Measurements from ENCODE around the gene RNU1-2.
"Not testable (repeated sequence)": the region's sequence is repeated elsewhere in the genome, so short reads cannot be mapped to it uniquely, and the experiment has no call there.

Gene RNU1-2

DNA sequence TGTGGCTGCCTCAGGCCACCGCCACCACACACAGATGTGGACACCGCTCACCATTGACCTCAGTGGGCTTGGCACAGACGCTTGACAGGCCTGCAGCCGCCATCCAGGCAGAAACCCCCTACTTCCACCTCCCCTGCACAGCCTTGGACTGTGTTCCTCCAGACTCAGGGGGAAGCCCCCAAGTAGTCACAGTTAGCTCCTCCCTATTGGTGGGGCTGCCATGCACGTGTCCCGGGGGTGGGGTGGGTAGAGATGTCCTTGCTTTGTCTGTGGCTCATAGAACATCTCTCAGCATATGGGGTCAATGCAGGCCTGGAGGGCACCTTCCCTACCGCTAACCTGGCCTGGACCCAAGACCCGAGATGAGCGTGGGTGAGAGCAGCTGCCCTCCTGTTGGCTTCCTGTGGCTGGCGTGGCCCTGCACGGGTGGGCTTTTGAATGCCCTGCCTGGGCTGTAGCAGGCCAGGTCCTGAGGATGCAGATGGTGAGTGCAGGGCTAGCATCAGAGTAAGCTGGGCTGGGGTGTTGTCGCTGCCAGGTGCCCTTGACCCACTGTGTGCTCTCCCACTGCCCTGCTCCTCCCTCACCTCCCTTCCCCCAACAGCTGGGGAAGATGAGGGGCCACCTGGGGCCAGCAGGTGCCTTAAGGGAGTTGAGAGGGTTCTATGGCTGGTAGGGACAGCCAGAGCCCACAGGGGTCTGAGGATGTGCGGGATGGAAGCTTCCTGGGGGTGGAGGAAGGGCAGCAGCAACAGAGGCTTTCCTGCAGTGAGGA is 32.1 kb downstream of the RNU1-2 start:
- DNase-seq, result no peak

DNA sequence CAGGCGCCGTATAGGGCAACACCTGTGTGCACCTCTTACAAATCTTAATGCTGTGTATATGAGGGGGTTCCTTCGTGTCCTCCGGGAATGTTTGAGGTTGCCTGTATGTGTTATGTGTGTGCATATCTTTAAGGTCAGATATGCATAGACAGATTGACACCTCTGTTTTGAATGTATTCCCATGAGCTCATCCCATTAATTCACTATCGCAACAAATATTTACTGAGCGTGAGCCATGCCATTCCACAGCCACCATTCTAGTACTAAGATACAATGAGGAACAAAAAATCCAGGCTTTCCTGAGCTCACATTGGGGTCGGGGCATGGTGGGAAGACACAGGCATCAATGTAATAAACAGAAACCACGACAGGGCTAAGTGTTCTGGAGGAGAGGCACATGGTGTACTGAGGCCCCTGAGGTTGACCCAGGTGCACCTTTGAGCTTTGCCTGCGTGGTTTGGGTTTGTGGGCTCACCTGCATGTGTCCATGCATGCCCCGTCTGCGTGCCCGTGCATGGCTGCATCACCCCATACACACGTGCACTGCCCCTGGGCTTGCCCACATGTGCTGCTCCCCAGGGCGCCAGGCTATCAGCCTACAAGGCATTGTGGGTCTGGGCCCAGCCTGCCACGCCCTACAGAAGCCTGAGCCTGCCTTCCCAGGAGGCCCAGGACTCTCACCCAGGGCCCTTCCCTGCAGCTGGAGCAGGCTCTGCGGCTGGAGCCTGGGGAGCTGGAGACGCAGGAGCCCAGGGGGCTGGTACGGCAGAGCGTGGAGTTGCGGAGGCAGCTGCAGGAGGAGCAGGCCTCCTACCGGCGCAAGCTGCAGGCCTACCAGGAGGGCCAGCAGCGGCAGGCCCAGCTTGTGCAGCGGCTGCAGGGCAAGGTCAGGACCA is 33.6 kb downstream of the RNU1-2 start:
- DNase-seq, result not testable (repeated sequence)

- not testable (repeated sequence) for DNase-seq
Measured at GRCh38 chr1:16931206-16931934, 35.6 kb downstream of the RNU1-2 start.

- not testable (repeated sequence) for DNase-seq
Measured at GRCh38 chr1:16933945-16934344, 38.2 kb downstream of the RNU1-2 start.

DNA sequence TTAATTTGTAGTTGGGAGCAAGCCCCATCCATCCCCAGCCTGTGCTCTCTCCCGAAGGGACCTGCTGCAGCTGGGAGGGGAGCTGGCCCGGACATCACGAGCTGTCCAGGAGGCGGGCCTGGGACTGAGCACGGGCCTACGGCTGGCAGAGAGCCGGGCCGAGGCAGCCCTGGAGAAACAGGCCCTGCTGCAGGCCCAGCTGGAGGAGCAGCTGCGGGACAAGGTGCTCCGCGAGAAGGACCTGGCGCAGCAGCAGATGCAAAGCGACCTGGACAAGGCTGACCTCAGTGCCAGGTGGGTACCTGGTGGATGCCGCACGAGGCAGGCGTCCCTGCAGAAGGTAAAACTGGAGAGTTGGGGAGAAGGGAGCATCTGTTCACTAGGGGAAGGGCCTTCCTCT is 40.8 kb downstream of the RNU1-2 start:
- DNase-seq, result not testable (repeated sequence)

DNA sequence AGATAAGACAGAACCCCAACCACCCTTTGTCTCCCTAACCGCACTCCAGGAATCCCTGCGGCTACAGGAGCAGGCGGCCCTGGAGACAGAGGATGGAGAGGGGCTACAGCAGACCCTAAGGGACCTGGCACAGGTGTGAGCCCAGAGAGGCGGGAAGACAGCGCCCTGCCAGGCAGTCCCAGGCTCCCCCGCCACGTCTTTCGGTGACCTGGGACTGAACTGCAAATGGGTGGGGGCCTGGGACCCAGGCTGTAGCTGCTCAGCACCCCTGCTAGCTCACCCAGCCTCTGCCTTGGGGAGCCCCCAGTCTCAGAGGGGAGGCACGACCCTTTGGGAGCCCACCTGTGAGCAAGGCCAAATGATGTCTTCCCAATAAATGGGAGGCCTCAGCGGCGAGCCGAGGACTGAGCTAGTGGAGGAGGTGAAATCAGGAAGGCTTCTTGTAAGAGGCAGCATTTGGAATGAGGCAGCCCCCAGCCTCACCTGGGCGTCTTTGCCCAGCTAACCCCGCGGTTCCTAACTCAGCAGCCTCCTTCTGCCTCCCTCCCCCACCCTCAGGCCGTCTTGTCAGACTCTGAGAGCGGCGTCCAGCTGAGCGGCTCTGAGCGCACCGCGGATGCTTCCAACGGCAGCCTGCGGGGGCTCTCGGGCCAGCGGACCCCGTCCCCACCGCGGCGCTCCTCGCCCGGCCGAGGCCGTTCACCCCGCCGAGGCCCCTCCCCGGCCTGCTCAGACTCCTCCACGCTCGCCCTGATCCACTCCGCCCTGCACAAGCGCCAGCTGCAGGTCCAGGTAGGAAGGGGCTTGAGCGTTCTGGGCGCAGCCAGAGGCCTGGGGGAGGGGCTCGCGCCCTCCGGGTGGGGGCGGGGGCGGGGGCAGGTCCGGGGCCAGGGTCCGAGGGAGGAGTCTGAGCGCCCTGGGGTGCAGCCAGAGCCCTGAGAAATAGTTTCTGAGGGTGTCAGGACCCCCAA is 42.9 kb downstream of the RNU1-2 start:
- no peak for DNase-seq

DNA sequence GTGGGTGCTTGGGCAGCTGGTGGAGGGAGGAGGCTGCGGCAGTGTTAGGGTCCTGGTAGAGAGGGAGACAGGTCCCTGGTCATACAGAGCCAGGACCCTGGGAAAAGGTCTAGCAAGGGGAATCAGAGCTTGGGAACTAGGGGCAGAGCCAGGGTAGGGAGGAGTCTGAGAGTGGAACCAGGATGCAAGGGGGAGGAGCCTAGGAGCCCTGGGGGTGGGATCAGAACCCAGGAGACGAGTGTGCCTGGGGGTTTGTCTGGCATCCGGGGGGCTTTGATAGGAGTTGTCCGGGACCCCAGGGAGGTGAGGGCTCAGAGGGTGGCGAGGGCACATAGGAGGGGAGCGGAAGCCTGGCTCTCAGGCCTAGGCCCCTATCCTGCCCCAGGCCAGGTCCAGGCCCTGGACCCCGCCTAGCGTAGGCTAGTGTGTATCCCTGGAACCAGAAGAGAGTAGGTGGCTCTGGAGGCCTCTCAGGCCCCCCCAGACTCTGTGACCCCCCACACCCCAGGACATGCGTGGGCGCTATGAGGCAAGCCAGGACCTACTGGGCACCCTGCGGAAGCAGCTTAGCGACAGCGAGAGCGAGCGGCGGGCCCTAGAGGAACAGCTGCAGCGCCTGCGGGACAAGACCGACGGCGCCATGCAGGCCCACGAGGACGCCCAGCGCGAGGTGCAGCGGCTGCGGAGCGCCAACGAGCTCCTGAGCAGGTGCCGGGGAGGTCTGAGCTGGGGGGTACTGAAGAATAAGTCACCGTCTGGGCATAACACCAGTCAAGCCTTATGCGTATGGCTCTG is 43.8 kb downstream of the RNU1-2 start:
- DNase-seq, result not testable (repeated sequence)

- no peak for DNase-seq
Measured at GRCh38 chr1:16944038-16944437, 48.3 kb downstream of the RNU1-2 start.

- DNase-seq, result not testable (repeated sequence)
Measured at GRCh38 chr1:16945512-16945911, 49.7 kb downstream of the RNU1-2 start.
